Muscle of back (tissue), 13 donors: ENCODE measurements around the gene MUC5B. TPM values are rescaled to one million over a fixed set of nuclear protein-coding genes. Genes with fewer than 3 reads are reported as not detected.
"Not testable (repeated sequence)": the region's sequence is repeated elsewhere in the genome, so short reads cannot be mapped to it uniquely, and the experiment has no call there.

Experiments used
- DNase-seq, 3 donors: peaks; one replicate each; pipeline versions ENCODE4 v3.0.0 to v3.0.0-alpha.2; 2013
- long read RNA-seq, 9 donors: transcript quantifications; one replicate each; lab custom pipeline, GENCODE V29; 2026
- polyA plus RNA-seq, 10 donors: library from polyadenylated mRNA; unstranded; fragments of 120-200 nt; gene quantifications; one replicate each; pipeline ENCODE4 v1.2.1, GENCODE V29; 2013; ENCODE audit not compliant: insufficient read length in 10 of 10

The MUC5B gene, protein sequence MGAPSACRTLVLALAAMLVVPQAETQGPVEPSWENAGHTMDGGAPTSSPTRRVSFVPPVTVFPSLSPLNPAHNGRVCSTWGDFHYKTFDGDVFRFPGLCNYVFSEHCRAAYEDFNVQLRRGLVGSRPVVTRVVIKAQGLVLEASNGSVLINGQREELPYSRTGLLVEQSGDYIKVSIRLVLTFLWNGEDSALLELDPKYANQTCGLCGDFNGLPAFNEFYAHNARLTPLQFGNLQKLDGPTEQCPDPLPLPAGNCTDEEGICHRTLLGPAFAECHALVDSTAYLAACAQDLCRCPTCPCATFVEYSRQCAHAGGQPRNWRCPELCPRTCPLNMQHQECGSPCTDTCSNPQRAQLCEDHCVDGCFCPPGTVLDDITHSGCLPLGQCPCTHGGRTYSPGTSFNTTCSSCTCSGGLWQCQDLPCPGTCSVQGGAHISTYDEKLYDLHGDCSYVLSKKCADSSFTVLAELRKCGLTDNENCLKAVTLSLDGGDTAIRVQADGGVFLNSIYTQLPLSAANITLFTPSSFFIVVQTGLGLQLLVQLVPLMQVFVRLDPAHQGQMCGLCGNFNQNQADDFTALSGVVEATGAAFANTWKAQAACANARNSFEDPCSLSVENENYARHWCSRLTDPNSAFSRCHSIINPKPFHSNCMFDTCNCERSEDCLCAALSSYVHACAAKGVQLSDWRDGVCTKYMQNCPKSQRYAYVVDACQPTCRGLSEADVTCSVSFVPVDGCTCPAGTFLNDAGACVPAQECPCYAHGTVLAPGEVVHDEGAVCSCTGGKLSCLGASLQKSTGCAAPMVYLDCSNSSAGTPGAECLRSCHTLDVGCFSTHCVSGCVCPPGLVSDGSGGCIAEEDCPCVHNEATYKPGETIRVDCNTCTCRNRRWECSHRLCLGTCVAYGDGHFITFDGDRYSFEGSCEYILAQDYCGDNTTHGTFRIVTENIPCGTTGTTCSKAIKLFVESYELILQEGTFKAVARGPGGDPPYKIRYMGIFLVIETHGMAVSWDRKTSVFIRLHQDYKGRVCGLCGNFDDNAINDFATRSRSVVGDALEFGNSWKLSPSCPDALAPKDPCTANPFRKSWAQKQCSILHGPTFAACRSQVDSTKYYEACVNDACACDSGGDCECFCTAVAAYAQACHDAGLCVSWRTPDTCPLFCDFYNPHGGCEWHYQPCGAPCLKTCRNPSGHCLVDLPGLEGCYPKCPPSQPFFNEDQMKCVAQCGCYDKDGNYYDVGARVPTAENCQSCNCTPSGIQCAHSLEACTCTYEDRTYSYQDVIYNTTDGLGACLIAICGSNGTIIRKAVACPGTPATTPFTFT (N-terminal part only)
- under 1 TPM in 8 of 10 donors, not detected in 2; 0.01 to 0.36 (median 0.03) TPM for polyA plus RNA-seq
- long read RNA-seq, donor 1: 0 reads
- long read RNA-seq, donor 2: 0 reads
- long read RNA-seq, donor 3: 0 reads
- long read RNA-seq, donor 4: 0 reads
- long read RNA-seq, donor 5: 0 reads
- long read RNA-seq, donor 6: 0 reads
- long read RNA-seq, donor 7: 0 reads
- long read RNA-seq, donor 8: 0 reads
- long read RNA-seq, donor 9: 0 reads

DNA sequence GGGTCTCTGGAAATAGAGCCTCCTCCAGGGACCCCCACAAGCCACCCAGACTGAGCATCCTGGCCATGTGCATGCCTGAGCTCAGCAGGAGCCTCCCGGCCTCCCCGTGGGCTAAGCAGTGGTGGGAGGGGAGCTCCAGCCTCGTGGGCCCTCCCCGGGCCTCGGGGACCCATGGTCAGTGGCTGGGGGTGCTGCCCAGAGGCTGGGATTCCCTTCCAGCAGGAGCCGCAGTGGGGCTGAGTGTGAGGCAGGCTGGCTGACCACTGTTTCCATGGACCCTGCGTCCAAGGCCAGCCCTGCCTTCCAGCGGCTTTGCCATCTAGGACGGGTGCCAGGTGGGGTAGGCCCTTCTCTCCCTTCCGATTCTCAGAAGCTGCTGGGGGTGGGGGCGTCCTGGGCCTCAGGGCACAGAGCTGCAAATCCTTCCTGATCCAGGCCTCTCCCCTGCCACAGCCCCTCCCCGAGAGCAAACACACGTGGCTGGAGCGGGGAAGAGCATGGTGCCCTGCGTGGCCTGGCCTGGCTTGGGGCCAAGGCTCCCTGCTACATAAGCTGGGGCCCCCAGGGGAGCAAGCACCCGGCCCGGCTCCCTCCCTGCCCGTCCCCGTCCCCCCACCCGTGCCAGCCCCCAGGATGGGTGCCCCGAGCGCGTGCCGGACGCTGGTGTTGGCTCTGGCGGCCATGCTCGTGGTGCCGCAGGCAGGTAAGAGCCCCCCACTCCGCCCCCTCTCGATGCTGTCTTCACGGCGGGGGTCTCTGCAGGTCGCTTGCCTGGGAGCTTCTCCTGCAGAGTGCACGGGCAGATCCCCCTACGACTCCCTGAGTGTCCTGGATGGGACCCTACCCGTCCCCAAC is at the start of gene MUC5B:
Gene MUC5B (plus strand): TSS at position 576 of the 855 bp plus-strand sequence. CDS start 58 bp downstream, at position 634.
- DNase-seq: no peak

GRCh38 chr11:1173396-1173795 is 49.5 kb upstream of the MUC5B start:
- DNase-seq: not testable (repeated sequence)

DNA sequence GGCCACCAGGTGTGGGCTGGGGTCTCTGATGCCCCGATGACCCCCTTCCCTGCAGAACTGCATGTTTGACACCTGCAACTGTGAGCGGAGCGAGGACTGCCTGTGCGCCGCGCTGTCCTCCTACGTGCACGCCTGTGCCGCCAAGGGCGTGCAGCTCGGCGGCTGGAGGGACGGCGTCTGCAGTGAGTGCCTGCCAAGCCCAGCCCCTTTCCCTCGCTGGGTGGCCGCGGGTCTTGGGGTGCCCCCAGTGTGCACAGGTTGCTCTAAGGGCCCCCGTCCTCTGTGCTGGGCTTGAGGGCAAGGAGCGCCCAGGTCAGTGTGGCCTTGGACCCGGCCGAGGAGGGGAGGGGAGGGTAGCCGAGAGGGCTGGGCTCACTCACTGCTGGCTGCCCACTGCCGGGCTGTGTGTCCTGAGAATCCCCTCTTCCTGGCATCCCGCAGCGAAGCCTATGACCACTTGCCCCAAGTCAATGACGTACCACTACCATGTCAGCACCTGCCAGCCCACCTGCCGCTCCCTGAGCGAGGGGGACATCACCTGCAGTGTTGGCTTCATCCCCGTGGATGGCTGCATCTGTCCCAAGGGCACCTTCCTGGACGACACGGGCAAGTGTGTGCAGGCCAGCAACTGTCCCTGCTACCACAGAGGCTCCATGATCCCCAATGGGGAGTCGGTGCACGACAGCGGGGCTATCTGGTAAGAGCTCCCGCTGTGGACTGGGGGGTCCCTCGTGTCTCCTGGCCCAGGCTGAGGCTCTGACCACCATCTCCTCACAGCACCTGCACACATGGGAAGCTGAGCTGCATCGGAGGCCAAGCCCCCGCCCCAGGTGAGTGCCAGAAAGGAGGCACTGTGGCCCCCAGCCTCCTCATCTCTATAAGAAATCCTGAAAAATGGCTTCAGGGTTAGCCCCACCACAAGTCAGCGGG is 48.2 kb upstream of the MUC5B start:
- no peak for DNase-seq

DNA sequence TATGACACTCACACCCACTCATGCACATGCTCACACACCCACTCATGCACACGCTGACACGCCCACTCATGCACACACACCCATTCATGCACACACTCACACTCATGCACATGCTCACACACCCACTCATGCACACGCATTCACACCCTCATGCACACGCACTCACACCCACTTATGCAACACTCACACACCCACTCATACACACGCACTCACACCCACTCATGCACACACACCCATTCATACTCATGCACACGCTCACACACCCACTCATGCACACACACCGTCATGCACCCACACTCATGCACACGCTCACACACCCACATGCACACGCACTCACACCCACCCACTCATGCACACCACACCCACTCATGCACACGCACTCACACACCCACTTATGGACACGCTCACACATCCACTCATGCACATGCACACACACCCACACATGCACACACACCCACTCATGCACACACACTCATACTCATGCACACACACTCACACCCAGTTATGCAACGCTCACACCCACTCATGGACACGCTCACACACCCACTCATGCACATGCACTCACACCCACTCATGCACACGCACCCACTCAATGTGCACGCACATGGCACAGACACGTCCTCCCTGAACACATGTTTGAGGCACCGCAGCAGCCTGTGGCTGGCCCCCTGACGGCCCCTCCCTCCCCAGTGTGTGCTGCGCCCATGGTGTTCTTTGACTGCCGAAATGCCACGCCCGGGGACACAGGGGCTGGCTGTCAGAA is 47.2 kb upstream of the MUC5B start:
- DNase-seq: no peak

GRCh38 chr11:1176224-1177019 is 46.4 kb upstream of the MUC5B start:
- DNase-seq: no peak

DNA sequence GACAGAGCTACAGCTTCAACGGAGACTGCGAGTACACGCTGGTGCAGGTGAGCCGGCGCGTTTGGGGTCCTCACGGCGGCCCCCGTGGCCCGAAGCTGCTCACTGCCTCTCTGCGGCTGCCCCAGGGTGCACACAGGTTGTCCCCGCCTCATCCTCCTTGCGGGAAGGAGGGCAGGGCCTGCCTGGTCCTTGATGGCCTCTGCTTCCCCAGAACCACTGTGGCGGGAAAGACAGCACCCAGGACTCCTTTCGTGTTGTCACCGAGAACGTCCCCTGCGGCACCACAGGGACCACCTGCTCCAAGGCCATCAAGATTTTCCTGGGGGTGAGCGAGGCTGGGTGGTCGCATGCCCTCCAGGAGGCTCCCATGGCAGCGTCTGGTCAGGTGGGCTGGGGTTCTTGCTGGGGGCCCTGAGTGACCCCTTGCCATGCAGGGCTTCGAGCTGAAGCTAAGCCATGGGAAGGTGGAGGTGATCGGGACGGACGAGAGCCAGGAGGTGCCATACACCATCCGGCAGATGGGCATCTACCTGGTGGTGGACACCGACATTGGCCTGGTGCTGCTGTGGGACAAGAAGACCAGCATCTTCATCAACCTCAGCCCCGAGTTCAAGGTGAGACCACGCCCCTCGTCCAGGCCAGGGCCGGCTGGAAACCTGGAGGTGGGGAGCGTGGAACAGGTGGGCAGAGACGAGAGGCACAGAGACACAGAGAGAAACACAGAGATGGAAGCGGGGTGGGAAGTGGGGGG is 45.7 kb upstream of the MUC5B start:
- DNase-seq: no peak

- DNase-seq: no peak
Measured at GRCh38 chr11:1177771-1178090, 45.1 kb upstream of the MUC5B start.

GRCh38 chr11:1178201-1178885 is 44.5 kb upstream of the MUC5B start:
- no peak for DNase-seq

GRCh38 chr11:1178906-1179305 is 44.0 kb upstream of the MUC5B start:
- no peak for DNase-seq

GRCh38 chr11:1179641-1180040 is 43.2 kb upstream of the MUC5B start:
- DNase-seq: no peak

DNA sequence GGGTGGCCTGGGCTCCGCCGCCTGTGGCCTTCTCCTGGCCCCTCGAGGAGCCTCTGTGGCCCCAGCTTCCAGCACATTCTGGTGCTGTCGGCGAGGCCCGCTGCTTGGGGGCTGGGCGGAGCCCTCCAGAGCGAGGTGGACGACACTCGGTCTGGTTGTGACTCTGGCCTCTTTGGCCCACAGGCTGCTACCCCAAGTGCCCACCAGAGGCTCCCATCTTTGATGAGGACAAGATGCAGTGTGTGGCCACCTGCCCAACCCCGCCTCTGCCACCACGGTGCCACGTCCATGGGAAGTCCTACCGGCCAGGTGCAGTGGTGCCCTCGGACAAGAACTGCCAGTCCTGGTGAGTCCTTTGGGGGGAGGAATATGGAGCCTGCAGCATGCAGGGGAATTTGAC is 42.7 kb upstream of the MUC5B start:
- DNase-seq: no peak

DNA sequence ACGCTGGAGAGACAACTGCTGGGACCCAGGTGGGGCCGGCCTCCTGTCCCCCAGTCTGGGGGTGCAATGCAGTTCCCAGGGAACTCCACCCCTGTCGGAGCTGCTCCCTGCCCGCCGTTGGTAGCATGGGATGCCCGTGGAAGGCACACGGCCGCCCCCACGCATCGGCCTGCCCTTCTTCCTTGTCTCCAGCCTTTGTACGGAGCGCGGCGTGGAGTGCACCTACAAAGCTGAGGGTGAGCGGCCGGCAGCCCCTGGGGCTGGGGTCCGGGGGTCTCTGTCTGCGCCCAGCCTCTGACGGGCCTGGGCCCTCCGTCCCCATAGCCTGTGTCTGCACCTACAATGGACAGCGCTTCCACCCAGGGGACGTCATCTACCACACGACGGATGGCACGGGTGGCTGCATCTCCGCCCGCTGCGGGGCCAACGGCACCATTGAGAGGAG is 41.9 kb upstream of the MUC5B start:
- DNase-seq: no peak

- DNase-seq: no peak
Measured at GRCh38 chr11:1181420-1181819, 41.4 kb upstream of the MUC5B start.

- no peak for DNase-seq
Measured at GRCh38 chr11:1181853-1182535, 40.9 kb upstream of the MUC5B start.

DNA sequence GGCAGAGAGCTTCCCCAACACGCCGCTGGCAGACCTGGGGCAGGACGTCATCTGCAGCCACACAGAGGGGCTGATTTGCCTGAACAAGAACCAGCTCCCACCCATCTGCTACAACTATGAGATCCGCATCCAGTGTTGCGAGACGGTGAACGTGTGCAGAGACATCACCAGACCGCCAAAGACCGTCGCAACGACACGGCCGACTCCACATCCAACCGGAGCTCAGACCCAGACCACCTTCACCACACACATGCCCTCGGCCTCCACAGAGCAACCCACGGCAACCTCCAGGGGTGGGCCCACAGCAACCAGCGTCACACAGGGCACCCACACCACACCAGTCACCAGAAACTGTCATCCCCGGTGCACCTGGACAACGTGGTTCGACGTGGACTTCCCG is 38.7 kb upstream of the MUC5B start:
- not testable (repeated sequence) for DNase-seq
